HCT116 (cell line): ENCODE measurements around the gene ZNF775. TPM values are rescaled to one million over a fixed set of nuclear protein-coding genes. Genes with fewer than 3 reads are reported as not detected.

ENCODE experiments used
- ATAC-seq: fragments of 200-7000 bp; cut with Tn5 transposase; 2 replicates; pipeline ENCODE4 v1.9.1; 2020; ENCODE audit warnings: mild to moderate bottlenecking, moderate library complexity
- BruUV-seq: library from RNA; stranded (reverse); fragments of 400-500 nt; replicated peaks from 2 replicates; lab custom pipeline; 2021; lab: Mats Ljungman, UMichigan
- CTCF ChIA-PET: fragments of 300-600 bp; sonication (Branson Sonifier 250); formaldehyde crosslinking; loops from one replicate; lab custom pipeline; 2021; ENCODE audit warnings: antibody characterized with exemption; lab: Charles Lee
- POLR2A ChIA-PET: fragments of 300-600, 350-600 bp; sonication (Branson Sonifier 250); formaldehyde crosslinking; loops from one replicate; lab custom pipeline; 2021; ENCODE audit warnings: antibody characterized with exemption; lab: Charles Lee
- RAD21 ChIA-PET, 2 experiments: fragments of 300-600 bp; sonication (Branson Sonifier 250); formaldehyde crosslinking; loops; one replicate each; lab custom pipeline; 2023; ENCODE audit warnings: low total read pairs in 2 of 2; ENCODE audit not compliant: uncharacterized antibody in 2 of 2, unreplicated experiment in 2 of 2, low non-redundant PET in 1 of 2; lab: Charles Lee
- DNase-seq: peaks from one replicate; pipeline ENCODE4 v3.0.0-alpha.2; 2010; ENCODE audit warnings: low read depth, low spot score
- H2AFZ ChIP-seq: fragments of 200-600 bp; shearing (Covaris generic), sonication (generic); 2 replicates; pipeline ENCODE4 v1.6.1; 2017; ENCODE audit warnings: low read depth, mixed run types, mixed read lengths, antibody characterized with exemption, low read length; ENCODE audit not compliant: poor library complexity, severe bottlenecking
- H3K27ac ChIP-seq: 2 replicates; pipeline ENCODE4 v1.5.1; 2012; ENCODE audit warnings: low read depth, low read length
- H3K27me3 ChIP-seq: fragments of 200-600 bp; sonication (generic); 2 replicates; pipeline ENCODE4 v1.6.1; 2016; ENCODE audit warnings: mixed run types, low read length, mixed read lengths; ENCODE audit not compliant: insufficient read depth
- H3K36me3 ChIP-seq, 2 experiments: fragments of 200-500 bp in 1 of 2; fragments of 200-600 bp in 1 of 2; sonication (Bioruptor generic) in 1 of 2; sonication (generic) in 1 of 2; 2 replicates each; pipeline versions ENCODE4 v1.5.1 to v1.6.1; 2014 to 2016; ENCODE audit warnings: low read length in 2 of 2, inconsistent platforms in 1 of 2, mixed read lengths in 1 of 2, mixed run types in 1 of 2; ENCODE audit not compliant: insufficient read depth in 2 of 2, control insufficient read depth in 1 of 2
- H3K4me1 ChIP-seq, 2 experiments: fragments of 200-600 bp in 1 of 2; sonication (generic) in 1 of 2; 2 replicates each; pipeline versions ENCODE4 v1.5.1 to v1.6.1; 2012 to 2017; ENCODE audit warnings: low read length in 2 of 2, inconsistent platforms in 1 of 2, mild to moderate bottlenecking in 1 of 2, mixed read lengths in 1 of 2, mixed run types in 1 of 2, moderate library complexity in 1 of 2; ENCODE audit not compliant: insufficient read depth in 2 of 2, control insufficient read depth in 1 of 2
- H3K4me2 ChIP-seq: fragments of 200-600 bp; sonication (generic); 2 replicates; pipeline ENCODE4 v1.6.1; 2017; ENCODE audit warnings: mixed run types, low read length, mixed read lengths
- H3K4me3 ChIP-seq, 2 experiments: fragments of 200-600 bp in 1 of 2; sonication (generic) in 1 of 2; replicated peaks in 1 of 2; 2 replicates each; pipeline ENCODE4 v1.5.1; 2011 to 2016; ENCODE audit warnings: low read length in 2 of 2, control low read depth in 1 of 2, low read depth in 1 of 2, mild to moderate bottlenecking in 1 of 2, mixed read lengths in 1 of 2, mixed run types in 1 of 2
- H3K79me2 ChIP-seq: fragments of 200-600 bp; sonication (generic); 2 replicates; pipeline ENCODE4 v1.6.1; 2017; ENCODE audit warnings: mild to moderate bottlenecking, mixed run types, low read length, moderate library complexity, mixed read lengths; ENCODE audit not compliant: insufficient read depth
- H3K9ac ChIP-seq: fragments of 200-600 bp; sonication (generic); 2 replicates; pipeline ENCODE4 v1.6.1; 2016; ENCODE audit warnings: low read length, mixed read lengths
- H3K9me2 ChIP-seq: fragments of 200-600 bp; sonication (generic), shearing (Covaris generic); 2 replicates; pipeline ENCODE4 v1.6.1; 2017; ENCODE audit warnings: mixed run types, mild to moderate bottlenecking, moderate library complexity; ENCODE audit not compliant: insufficient read depth
- H3K9me3 ChIP-seq, 2 experiments: fragments of 200-500 bp in 1 of 2; fragments of 200-600 bp in 1 of 2; sonication (Bioruptor generic) in 1 of 2; sonication (generic) in 1 of 2; 2 replicates each; pipeline ENCODE4 v1.6.1; 2014 to 2017; ENCODE audit warnings: low read length in 2 of 2, mixed read lengths in 2 of 2, inconsistent platforms in 1 of 2, low read depth in 1 of 2, mild to moderate bottlenecking in 1 of 2, mixed run types in 1 of 2, moderate library complexity in 1 of 2; ENCODE audit not compliant: control insufficient read depth in 1 of 2, insufficient read depth in 1 of 2
- H4K20me1 ChIP-seq: fragments of 200-600 bp; sonication (generic), shearing (Covaris generic); 2 replicates; pipeline ENCODE4 v1.6.1; 2017; ENCODE audit warnings: mixed run types, mild to moderate bottlenecking, moderate library complexity; ENCODE audit not compliant: insufficient read depth
- CEBPB ChIP-seq: IDR thresholded peaks from 2 replicates; pipeline ENCODE4 v1.6.1; 2012; ENCODE audit warnings: low read depth
- ELF1 ChIP-seq: IDR thresholded peaks from 2 replicates; pipeline ENCODE4 v1.6.1; 2012; ENCODE audit warnings: low read depth, borderline replicate concordance
- EZH2 ChIP-seq: fragments of 200-600 bp; sonication (generic); IDR thresholded peaks from 2 replicates; pipeline ENCODE4 v1.6.1; 2017; ENCODE audit warnings: antibody characterized with exemption, mixed run types
- EZH2phosphoT487 ChIP-seq: fragments of 200-600 bp; IDR thresholded peaks from 2 replicates; pipeline ENCODE4 v1.6.1; 2018; ENCODE audit warnings: antibody characterized with exemption, borderline replicate concordance
- JUND ChIP-seq: IDR thresholded peaks from 2 replicates; pipeline ENCODE4 v1.6.1; 2012
- POLR2A ChIP-seq: IDR thresholded peaks from 2 replicates; pipeline ENCODE4 v1.7.0; 2011; ENCODE audit warnings: borderline replicate concordance; ENCODE audit not compliant: insufficient read depth, insufficient read length; ENCODE audit errors: extremely low read depth
- POLR2AphosphoS5 ChIP-seq: IDR thresholded peaks from 2 replicates; pipeline ENCODE4 v1.6.1; 2011; ENCODE audit warnings: mild to moderate bottlenecking, low read depth, low read length, moderate library complexity
- RAD21 ChIP-seq: IDR thresholded peaks from 2 replicates; pipeline ENCODE4 v1.6.1; 2012; ENCODE audit warnings: low read depth, mild to moderate bottlenecking
- SIN3A ChIP-seq: IDR thresholded peaks from 2 replicates; pipeline ENCODE4 v1.6.1; 2012; ENCODE audit warnings: low read depth
- SP1 ChIP-seq: IDR thresholded peaks from 2 replicates; pipeline ENCODE4 v1.6.1; 2012; ENCODE audit warnings: low read depth
- SRF ChIP-seq: IDR thresholded peaks from 2 replicates; pipeline ENCODE4 v1.6.1; 2012; ENCODE audit warnings: low read depth
- YY1 ChIP-seq: IDR thresholded peaks from 2 replicates; pipeline ENCODE4 v1.6.1; 2011; ENCODE audit warnings: low read length, low read depth, moderate library complexity, mild to moderate bottlenecking; ENCODE audit not compliant: insufficient replicate concordance; ENCODE audit errors: extremely low read depth
- ZFX ChIP-seq: fragments of 450-650 bp; IDR thresholded peaks from 2 replicates; pipeline ENCODE4 v1.6.1; 2017
- ZNF274 ChIP-seq: fragments of 200-500 bp; sonication (Bioruptor generic); IDR thresholded peaks from 2 replicates; pipeline ENCODE4 v1.6.1; 2014; ENCODE audit warnings: mild to moderate bottlenecking, low read depth, low read length, inconsistent platforms
- intact Hi-C: fragments of 100-400 bp; cut with micrococcal nuclease; formaldehyde crosslinking; loops from 2 replicates; pipeline ENCODE4 v1.10.0; 2022
- total RNA-seq: library from RNA; stranded (reverse); gene quantifications from one replicate; pipeline ENCODE4 v1.2.1, GENCODE V29; 2021; ENCODE audit not compliant: unreplicated experiment
- TF ChIP-seq, protein P1 (sequence below): IDR thresholded peaks from 2 replicates; pipeline ENCODE4 v1.6.1; 2012
- TF ChIP-seq, protein P2 (sequence below): IDR thresholded peaks from 2 replicates; pipeline ENCODE4 v1.6.1; 2011; ENCODE audit warnings: mild to moderate bottlenecking, low read length, moderate library complexity; ENCODE audit not compliant: insufficient replicate concordance; ENCODE audit errors: extremely low read depth
- TF ChIP-seq, protein P3 (sequence below), 3 experiments: fragments of 200-600 bp in 1 of 3; sonication (generic) in 1 of 3; IDR thresholded peaks in 2 of 3; conservative IDR thresholded peaks in 1 of 3; 2 replicates each; pipeline ENCODE4 v1.5.1; 2012 to 2017; ENCODE audit warnings: low read depth in 2 of 3, low read length in 2 of 3, antibody characterized with exemption in 1 of 3, borderline replicate concordance in 1 of 3, control low read depth in 1 of 3, mild to moderate bottlenecking in 1 of 3, mixed read lengths in 1 of 3, mixed run types in 1 of 3, moderate library complexity in 1 of 3; ENCODE audit not compliant: insufficient read depth in 1 of 3

ZNF775 gene
- total RNA-seq, 1 experiment from 2014 or later, result 4.5 TPM

DNA sequence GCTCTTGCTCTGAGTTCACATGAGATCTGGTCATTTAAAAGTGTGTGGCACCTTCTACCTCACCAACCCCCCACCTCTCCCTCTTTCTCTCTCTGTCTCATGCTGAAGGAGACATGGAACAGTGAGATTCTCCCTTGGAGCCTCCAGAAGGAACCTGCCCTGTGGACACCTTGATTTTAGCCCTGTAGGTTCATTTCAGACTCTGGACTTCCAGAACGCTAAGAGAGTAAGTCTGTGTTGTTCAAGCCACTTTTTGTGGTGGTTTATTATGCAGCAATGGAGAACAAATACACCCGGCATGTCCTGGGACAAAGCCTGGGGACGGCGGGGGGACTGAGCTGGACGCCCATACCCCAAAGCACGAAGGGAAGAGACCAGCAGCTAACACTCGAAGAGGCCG, 50.6 kb downstream of the ZNF775 start:
- ATAC-seq (no peak), DNase-seq (no peak)
- Histone ChIP-seq H3K27ac (no peak overlapping the region), H4K20me1 (no peaks in the 10 kb centered on the region), H2AFZ (no peak overlapping the region), H3K9me3 (no peaks in the 10 kb centered on the region), H3K4me1 (no peaks in the 10 kb centered on the region), H3K36me3 (no peaks in the 10 kb centered on the region), H3K4me2 (no peak overlapping the region), H3K79me2 (no peaks in the 10 kb centered on the region), H3K9me2 (no peaks in the 10 kb centered on the region), H3K9ac (no peak overlapping the region), H3K27me3 (peaks cover 9% of the 10 kb centered on the region; the same call in 1 of the 2 replicates), H3K4me3 (no peak overlapping the region)
- no peak for TF ChIP-seq POLR2AphosphoS5
- no peak for TF ChIP-seq ZNF274
- TF ChIP-seq JUND, result no peak
- intact Hi-C loops, result no loop called here
- RAD21 ChIA-PET, result no interaction called here
- no TSS peak for BruUV-seq
- CTCF ChIA-PET, result no interaction called here
- POLR2A ChIA-PET, result no interaction called here

DNA sequence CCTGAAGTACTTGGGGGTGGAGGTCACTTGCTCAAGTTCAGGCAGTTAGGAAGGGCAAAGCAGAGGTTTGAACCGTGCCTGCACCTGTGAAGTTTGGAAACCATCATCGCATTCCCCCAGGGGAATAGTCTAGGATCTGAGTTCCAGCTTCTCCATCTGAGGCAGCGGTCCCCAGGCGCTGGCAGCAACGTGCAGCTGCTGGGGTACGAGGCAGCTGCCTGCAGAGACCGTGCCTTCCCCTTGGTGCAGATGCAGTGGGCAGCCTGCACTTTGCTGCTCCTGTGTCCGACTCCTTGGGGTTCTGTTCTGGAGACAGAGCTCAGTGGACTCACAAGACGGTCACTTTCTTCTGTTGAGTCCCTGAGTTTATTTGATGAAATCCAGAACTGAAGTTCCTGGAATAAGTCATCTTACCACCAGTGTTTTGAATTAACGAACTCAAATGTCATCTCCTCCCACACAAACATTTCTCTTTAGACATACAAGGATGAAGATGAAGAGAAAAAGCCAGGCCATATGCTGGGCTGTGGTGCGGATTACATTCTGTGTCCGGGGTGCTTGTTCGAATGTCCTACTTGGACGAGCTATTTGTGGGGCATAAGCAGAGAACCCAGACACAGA, 51.4 kb downstream of the ZNF775 start:
- DNase-seq (no peak), ATAC-seq (no peak)
- Histone ChIP-seq H3K36me3 (no peaks in the 10 kb centered on the region), H4K20me1 (no peaks in the 10 kb centered on the region), H3K9ac (no peak overlapping the region), H3K9me2 (no peaks in the 10 kb centered on the region), H3K4me3 (no peak overlapping the region), H3K4me2 (no peak overlapping the region), H3K27me3 (peaks cover 9% of the 10 kb centered on the region; the same call in 1 of the 2 replicates), H3K9me3 (no peaks in the 10 kb centered on the region), H3K27ac (no peak overlapping the region), H3K4me1 (no peaks in the 10 kb centered on the region), H2AFZ (no peak overlapping the region), H3K79me2 (no peaks in the 10 kb centered on the region)
- no TSS peak for BruUV-seq
- RAD21 ChIA-PET, result no interaction called here
- CTCF ChIA-PET, result no interaction called here
- TF ChIP-seq, protein P1, sequence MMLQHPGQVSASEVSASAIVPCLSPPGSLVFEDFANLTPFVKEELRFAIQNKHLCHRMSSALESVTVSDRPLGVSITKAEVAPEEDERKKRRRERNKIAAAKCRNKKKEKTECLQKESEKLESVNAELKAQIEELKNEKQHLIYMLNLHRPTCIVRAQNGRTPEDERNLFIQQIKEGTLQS, result no peak
- TF ChIP-seq CEBPB, result no peak
- TF ChIP-seq EZH2, result no peak
- TF ChIP-seq, protein P2, sequence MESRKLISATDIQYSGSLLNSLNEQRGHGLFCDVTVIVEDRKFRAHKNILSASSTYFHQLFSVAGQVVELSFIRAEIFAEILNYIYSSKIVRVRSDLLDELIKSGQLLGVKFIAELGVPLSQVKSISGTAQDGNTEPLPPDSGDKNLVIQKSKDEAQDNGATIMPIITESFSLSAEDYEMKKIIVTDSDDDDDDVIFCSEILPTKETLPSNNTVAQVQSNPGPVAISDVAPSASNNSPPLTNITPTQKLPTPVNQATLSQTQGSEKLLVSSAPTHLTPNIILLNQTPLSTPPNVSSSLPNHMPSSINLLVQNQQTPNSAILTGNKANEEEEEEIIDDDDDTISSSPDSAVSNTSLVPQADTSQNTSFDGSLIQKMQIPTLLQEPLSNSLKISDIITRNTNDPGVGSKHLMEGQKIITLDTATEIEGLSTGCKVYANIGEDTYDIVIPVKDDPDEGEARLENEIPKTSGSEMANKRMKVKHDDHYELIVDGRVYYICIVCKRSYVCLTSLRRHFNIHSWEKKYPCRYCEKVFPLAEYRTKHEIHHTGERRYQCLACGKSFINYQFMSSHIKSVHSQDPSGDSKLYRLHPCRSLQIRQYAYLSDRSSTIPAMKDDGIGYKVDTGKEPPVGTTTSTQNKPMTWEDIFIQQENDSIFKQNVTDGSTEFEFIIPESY, result no peak
- no peak for TF ChIP-seq EZH2phosphoT487
- no peak for TF ChIP-seq POLR2A
- no peak for TF ChIP-seq SRF
- TF ChIP-seq SIN3A, result no peak
- no peak for TF ChIP-seq ZFX
- no peak for TF ChIP-seq JUND
- TF ChIP-seq, protein P3, sequence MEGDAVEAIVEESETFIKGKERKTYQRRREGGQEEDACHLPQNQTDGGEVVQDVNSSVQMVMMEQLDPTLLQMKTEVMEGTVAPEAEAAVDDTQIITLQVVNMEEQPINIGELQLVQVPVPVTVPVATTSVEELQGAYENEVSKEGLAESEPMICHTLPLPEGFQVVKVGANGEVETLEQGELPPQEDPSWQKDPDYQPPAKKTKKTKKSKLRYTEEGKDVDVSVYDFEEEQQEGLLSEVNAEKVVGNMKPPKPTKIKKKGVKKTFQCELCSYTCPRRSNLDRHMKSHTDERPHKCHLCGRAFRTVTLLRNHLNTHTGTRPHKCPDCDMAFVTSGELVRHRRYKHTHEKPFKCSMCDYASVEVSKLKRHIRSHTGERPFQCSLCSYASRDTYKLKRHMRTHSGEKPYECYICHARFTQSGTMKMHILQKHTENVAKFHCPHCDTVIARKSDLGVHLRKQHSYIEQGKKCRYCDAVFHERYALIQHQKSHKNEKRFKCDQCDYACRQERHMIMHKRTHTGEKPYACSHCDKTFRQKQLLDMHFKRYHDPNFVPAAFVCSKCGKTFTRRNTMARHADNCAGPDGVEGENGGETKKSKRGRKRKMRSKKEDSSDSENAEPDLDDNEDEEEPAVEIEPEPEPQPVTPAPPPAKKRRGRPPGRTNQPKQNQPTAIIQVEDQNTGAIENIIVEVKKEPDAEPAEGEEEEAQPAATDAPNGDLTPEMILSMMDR (IDR thresholded peaks at IDR 0.05 in 2 of 3, conservative IDR thresholded peaks at IDR 0.05 in 1 of 3; ENCODE audit: borderline replicate concordance in 1 of 3, insufficient read depth in 1 of 3, low read depth in 2 of 3, low read length in 2 of 3), result no peak
- no peak for TF ChIP-seq YY1
- no peak for TF ChIP-seq ELF1
- no peak for TF ChIP-seq SP1
- no peak for TF ChIP-seq RAD21
- POLR2A ChIA-PET, result no interaction called here
- intact Hi-C loops, result no loop called here
